Keratinocyte (primary cell): ENCODE measurements around the gene SMYD4. TPM values are rescaled to one million over a fixed set of nuclear protein-coding genes. Genes with fewer than 3 reads are reported as not detected.

Experiments
- DNase-seq: peaks from one replicate; pipeline ENCODE4 v3.0.0-alpha.2; 2011; ENCODE audit warnings: low read depth, missing footprints, low spot score
- FAIRE-seq: peaks from 2 replicates; lab custom pipeline; 2011; peaks lifted over from hg19 to GRCh38; lab: Jason Lieb, UNC
- H2AFZ ChIP-seq: 2 replicates; pipeline ENCODE4 v1.6.0; 2012; ENCODE audit warnings: low read length, control low read depth, inconsistent platforms; ENCODE audit not compliant: control insufficient read depth
- H3K27ac ChIP-seq: 2 replicates; pipeline ENCODE4 v1.5.1; 2011; ENCODE audit warnings: low read length; ENCODE audit not compliant: control insufficient read depth, insufficient read depth
- H3K27me3 ChIP-seq: 3 replicates; pipeline ENCODE4 v1.6.0; 2011; ENCODE audit warnings: low read length; ENCODE audit not compliant: control insufficient read depth, insufficient read depth; ENCODE audit errors: extremely low read depth
- H3K36me3 ChIP-seq, 2 experiments: 2 replicates in 1 of 2; 3 replicates in 1 of 2; pipeline ENCODE4 v1.5.1; 2011; ENCODE audit warnings: low read length in 2 of 2, mild to moderate bottlenecking in 1 of 2; ENCODE audit not compliant: control insufficient read depth in 2 of 2, insufficient read depth in 2 of 2; ENCODE audit errors: extremely low read depth in 1 of 2
- H3K4me1 ChIP-seq: 3 replicates; pipeline ENCODE4 v1.5.1; 2011; ENCODE audit warnings: low read length; ENCODE audit not compliant: control insufficient read depth, insufficient read depth; ENCODE audit errors: extremely low read depth
- H3K4me2 ChIP-seq: 3 replicates; pipeline ENCODE4 v1.6.0; 2011; ENCODE audit warnings: low read depth, low read length; ENCODE audit not compliant: control insufficient read depth, insufficient read depth; ENCODE audit errors: extremely low read depth
- H3K4me3 ChIP-seq, 3 experiments: fragments of 200-600 bp in 1 of 3; sonication (generic) in 1 of 3; 2 replicates in 2 of 3; 3 replicates in 1 of 3; pipeline ENCODE4 v1.5.1; 2011 to 2016; ENCODE audit warnings: low read length in 3 of 3, mild to moderate bottlenecking in 3 of 3, control low read depth in 2 of 3, inconsistent platforms in 1 of 3, low read depth in 1 of 3, mixed read lengths in 1 of 3, mixed run types in 1 of 3, moderate library complexity in 1 of 3; ENCODE audit not compliant: control insufficient read depth in 2 of 3, insufficient read depth in 2 of 3; ENCODE audit errors: extremely low read depth in 1 of 3
- H3K79me2 ChIP-seq: 2 replicates; pipeline ENCODE4 v1.6.0; 2012; ENCODE audit warnings: low read length; ENCODE audit not compliant: control insufficient read depth, insufficient read depth
- H3K9ac ChIP-seq: 3 replicates; pipeline ENCODE4 v1.6.0; 2011; ENCODE audit warnings: low read length; ENCODE audit not compliant: control insufficient read depth, insufficient read depth; ENCODE audit errors: extremely low read depth
- H3K9me1 ChIP-seq: 3 replicates; pipeline ENCODE4 v1.6.0; 2011; ENCODE audit warnings: low read length; ENCODE audit not compliant: control insufficient read depth, insufficient read depth; ENCODE audit errors: extremely low read depth
- H3K9me3 ChIP-seq: 2 replicates; pipeline ENCODE4 v1.5.1; 2012; ENCODE audit warnings: low read depth, low read length; ENCODE audit not compliant: control insufficient read depth
- H4K20me1 ChIP-seq: 3 replicates; pipeline ENCODE4 v1.6.0; 2011; ENCODE audit warnings: low read length; ENCODE audit not compliant: control insufficient read depth, insufficient read depth; ENCODE audit errors: extremely low read depth
- EZH2 ChIP-seq: IDR thresholded peaks from one replicate; pipeline ENCODE4 v1.6.1; 2012; ENCODE audit warnings: inconsistent platforms, mild to moderate bottlenecking, low read length, moderate library complexity
- dilution Hi-C: fragments of 300-500 bp; cut with MboI; formaldehyde crosslinking; loops from one replicate; pipeline ENCODE4 v1.7.0; 2020; ENCODE audit warnings: low sequenced_read_pairs; ENCODE audit not compliant: extremely low pct_ligation_motif_present
- polyA plus RNA-seq, 5 experiments: library from polyadenylated mRNA; depleted of rRNA in 3 of 5; stranded (reverse) in 3 of 5; stranded (forward) in 1 of 5; unstranded in 1 of 5; fragments of >200 nt; gene quantifications; 1 replicate in 1 of 5; 2 replicates in 3 of 5; 3 replicates in 1 of 5; pipeline versions ENCODE4 v1.2.1 to v1.2.3, GENCODE V29; 2011 to 2012; ENCODE audit warnings: missing spikeins in 2 of 5, low read depth in 1 of 5, low replicate concordance in 1 of 5
- TF ChIP-seq, protein P1 (sequence below), 3 experiments: IDR thresholded peaks in 1 of 3; conservative IDR thresholded peaks in 1 of 3; optimal IDR thresholded peaks in 1 of 3; 2 replicates in 2 of 3; 3 replicates in 1 of 3; pipeline versions ENCODE3 to v1.5.1; 2011; ENCODE audit warnings: low read length in 3 of 3, mild to moderate bottlenecking in 3 of 3, moderate library complexity in 2 of 3, control low read depth in 1 of 3, inconsistent platforms in 1 of 3; ENCODE audit not compliant: insufficient read depth in 2 of 3; ENCODE audit errors: extremely low read depth in 1 of 3

Gene SMYD4
- polyA plus RNA-seq, 1 donor (not counting 4 experiments of a cell fraction or from before 2014, with no cell fraction given), result 6.3 TPM

DNA sequence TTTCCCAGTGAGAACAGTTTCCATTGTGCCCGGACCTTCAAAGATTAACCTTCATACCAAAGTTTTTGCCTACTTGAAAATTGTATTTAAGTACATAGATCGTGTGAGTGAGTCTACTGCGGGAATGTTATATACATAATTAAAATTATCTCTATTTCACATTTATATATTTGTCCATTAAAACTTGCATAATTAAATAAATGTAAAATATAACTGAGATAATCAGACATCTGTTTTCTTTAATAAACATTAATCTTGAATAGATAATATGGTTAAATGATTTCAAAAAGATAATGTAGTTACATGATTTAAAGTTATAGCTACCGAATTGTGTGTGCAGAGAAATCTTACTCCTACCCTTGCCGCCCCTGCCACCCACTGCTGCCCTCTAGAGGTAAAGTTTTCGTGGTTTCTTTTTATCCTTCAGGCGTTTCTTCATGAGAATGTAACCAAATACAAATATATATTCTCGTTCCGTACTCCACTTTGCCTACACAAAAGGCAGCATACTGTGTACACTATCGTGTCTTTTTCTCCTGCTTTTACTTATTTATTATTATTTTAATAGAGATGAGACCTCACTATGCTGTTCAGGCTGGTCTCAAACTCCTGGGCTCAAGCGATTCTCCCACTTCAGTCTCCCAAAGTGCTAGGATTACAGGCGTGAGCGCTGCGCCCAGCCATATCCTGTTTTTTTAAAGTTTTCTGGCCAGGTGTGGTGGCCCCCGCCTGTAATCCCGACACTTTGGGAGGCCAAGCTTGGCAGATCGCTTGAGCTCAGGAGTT lies 35.7 kb upstream of the SMYD4 start:
- Histone ChIP-seq H2AFZ (no peak overlapping the region), H3K4me1 (no peaks in the 10 kb centered on the region), H3K9me1 (no peaks in the 10 kb centered on the region), H3K27me3 (no peaks in the 10 kb centered on the region), H3K27ac (no peak overlapping the region), H3K4me2 (no peak overlapping the region), H3K4me3 (no peak overlapping the region), H3K9ac (no peak overlapping the region), H3K36me3 (peaks cover 2 to 4% of the 10 kb centered on the region in 2 experiments), H3K79me2 (no peaks in the 10 kb centered on the region), H3K9me3 (no peaks in the 10 kb centered on the region), H4K20me1 (no peaks in the 10 kb centered on the region)
- TF ChIP-seq EZH2, result no peak
- TF ChIP-seq, protein P1, sequence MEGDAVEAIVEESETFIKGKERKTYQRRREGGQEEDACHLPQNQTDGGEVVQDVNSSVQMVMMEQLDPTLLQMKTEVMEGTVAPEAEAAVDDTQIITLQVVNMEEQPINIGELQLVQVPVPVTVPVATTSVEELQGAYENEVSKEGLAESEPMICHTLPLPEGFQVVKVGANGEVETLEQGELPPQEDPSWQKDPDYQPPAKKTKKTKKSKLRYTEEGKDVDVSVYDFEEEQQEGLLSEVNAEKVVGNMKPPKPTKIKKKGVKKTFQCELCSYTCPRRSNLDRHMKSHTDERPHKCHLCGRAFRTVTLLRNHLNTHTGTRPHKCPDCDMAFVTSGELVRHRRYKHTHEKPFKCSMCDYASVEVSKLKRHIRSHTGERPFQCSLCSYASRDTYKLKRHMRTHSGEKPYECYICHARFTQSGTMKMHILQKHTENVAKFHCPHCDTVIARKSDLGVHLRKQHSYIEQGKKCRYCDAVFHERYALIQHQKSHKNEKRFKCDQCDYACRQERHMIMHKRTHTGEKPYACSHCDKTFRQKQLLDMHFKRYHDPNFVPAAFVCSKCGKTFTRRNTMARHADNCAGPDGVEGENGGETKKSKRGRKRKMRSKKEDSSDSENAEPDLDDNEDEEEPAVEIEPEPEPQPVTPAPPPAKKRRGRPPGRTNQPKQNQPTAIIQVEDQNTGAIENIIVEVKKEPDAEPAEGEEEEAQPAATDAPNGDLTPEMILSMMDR (optimal IDR thresholded peaks at IDR 0.05 in 1 of 3, IDR thresholded peaks at IDR 0.05 in 1 of 3, conservative IDR thresholded peaks at IDR 0.05 in 1 of 3; ENCODE audit: extremely low read depth in 1 of 3, insufficient read depth in 2 of 3, low read length in 3 of 3), result peak; percentile 51 to 67 (median 64)
- FAIRE-seq (no peak), DNase-seq (no peak)
- dilution Hi-C loops, result no loop called here

DNA sequence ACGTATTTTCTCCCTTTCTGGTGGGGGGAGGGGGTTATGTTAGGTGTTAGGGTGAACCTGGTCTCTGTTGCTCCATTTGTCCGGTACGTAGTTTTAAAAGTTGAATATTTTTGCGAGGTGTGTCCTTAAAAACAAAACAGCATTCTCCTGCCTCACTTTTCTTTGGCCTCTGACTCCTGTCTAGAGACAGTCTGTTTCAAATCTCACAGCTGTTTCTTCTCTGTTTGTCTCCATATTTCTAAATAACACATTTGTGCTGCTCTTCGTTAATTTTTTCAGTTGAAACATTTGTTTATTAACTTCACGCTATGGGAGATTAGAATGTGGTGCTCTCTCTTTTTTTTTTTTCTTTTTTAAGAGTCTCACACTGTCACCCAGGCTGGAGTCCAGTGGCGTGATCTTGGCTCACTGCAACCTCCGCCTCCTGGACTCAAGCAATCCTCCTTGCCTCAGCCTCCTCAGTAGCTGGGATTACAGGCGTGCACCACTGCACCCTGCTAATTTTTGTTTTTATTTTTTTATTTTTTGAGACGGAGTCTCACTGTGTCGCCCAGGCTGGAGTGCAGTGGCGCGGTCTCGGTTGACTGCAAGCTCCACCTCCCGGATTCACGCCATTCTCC lies 31.8 kb upstream of the SMYD4 start:
- no peaks in the 10 kb centered on the region for H3K79me2 ChIP-seq
- peaks cover 0 to 4% of the 10 kb centered on the region in 2 experiments for H3K36me3 ChIP-seq
- DNase-seq (no peak), FAIRE-seq (no peak)
- no peak overlapping the region for H3K9ac ChIP-seq
- H2AFZ ChIP-seq, result no peak overlapping the region
- no peak for TF ChIP-seq EZH2
- TF ChIP-seq, protein P1 (optimal IDR thresholded peaks at IDR 0.05 in 1 of 3, IDR thresholded peaks at IDR 0.05 in 1 of 3, conservative IDR thresholded peaks at IDR 0.05 in 1 of 3; ENCODE audit: extremely low read depth in 1 of 3, insufficient read depth in 2 of 3, low read length in 3 of 3), result no peak
- dilution Hi-C loops, result no loop called here
- no peaks in the 10 kb centered on the region for H3K9me1 ChIP-seq
- no peaks in the 10 kb centered on the region for H4K20me1 ChIP-seq
- no peaks in the 10 kb centered on the region for H3K9me3 ChIP-seq
- no peak overlapping the region for H3K4me3 ChIP-seq
- H3K4me1 ChIP-seq, result no peaks in the 10 kb centered on the region
- no peak overlapping the region for H3K27ac ChIP-seq
- no peaks in the 10 kb centered on the region for H3K27me3 ChIP-seq
- H3K4me2 ChIP-seq, result no peak overlapping the region
